ENCODE measurements around the gene LRIG1.
A peak's percentile ranks its signal among the peaks of the same experiment; 100 is the strongest.

LRIG1 gene

GRCh38 chr3:66466606-66467270, 34.1 kb downstream of the LRIG1 start:
- no peaks in the 10 kb centered on the region for H3K9me3 ChIP-seq
- H3K27me3 ChIP-seq = no peaks in the 10 kb centered on the region
- peaks cover 42 to 55% of the 10 kb centered on the region in 2 experiments for H3K4me1 ChIP-seq (ENCODE audit: control insufficient read depth in 1 of 2, insufficient read depth in 1 of 2, low read depth in 1 of 2, low read length in 1 of 2)
- no peaks in the 10 kb centered on the region for H3K36me3 ChIP-seq
- no peak overlapping the region for H3K4me3 ChIP-seq (ENCODE audit: low read depth in 1 of 2, low read length in 1 of 2)
- H3K27ac ChIP-seq = no peak overlapping the region
- no peak for TF ChIP-seq CTCF (IDR thresholded peaks at IDR 0.05)

GRCh38 chr3:66465587-66465986, 35.2 kb downstream of the LRIG1 start:
- Histone ChIP-seq H3K9me3 (no peaks in the 10 kb centered on the region), H3K4me3 (ENCODE audit: low read depth in 1 of 2, low read length in 1 of 2) (no peak overlapping the region), H3K36me3 (no peaks in the 10 kb centered on the region), H3K4me1 (ENCODE audit: control insufficient read depth in 1 of 2, insufficient read depth in 1 of 2, low read depth in 1 of 2, low read length in 1 of 2) (peaks cover 42 to 53% of the 10 kb centered on the region in 2 experiments), H3K27me3 (no peaks in the 10 kb centered on the region), H3K27ac (peak overlapping the region; percentile 71)
- no peak for TF ChIP-seq CTCF (IDR thresholded peaks at IDR 0.05)

- no peak for TF ChIP-seq CTCF (IDR thresholded peaks at IDR 0.05)
- Histone ChIP-seq H3K27me3 (no peaks in the 10 kb centered on the region), H3K4me1 (ENCODE audit: control insufficient read depth in 1 of 2, insufficient read depth in 1 of 2, low read depth in 1 of 2, low read length in 1 of 2) (peaks cover 42 to 53% of the 10 kb centered on the region in 2 experiments), H3K4me3 (ENCODE audit: low read depth in 1 of 2, low read length in 1 of 2) (no peak overlapping the region), H3K27ac (peak overlapping the region; percentile 71), H3K9me3 (no peaks in the 10 kb centered on the region), H3K36me3 (no peaks in the 10 kb centered on the region)
Measured at GRCh38 chr3:66465034-66465433, 35.8 kb downstream of the LRIG1 start.

GRCh38 chr3:66464512-66464894, 36.3 kb downstream of the LRIG1 start:
- no peak for TF ChIP-seq CTCF (IDR thresholded peaks at IDR 0.05)
- H3K27ac ChIP-seq = peak overlapping the region; percentile 71
- H3K9me3 ChIP-seq = no peaks in the 10 kb centered on the region
- no peaks in the 10 kb centered on the region for H3K36me3 ChIP-seq
- peaks cover 42 to 53% of the 10 kb centered on the region in 2 experiments for H3K4me1 ChIP-seq (ENCODE audit: control insufficient read depth in 1 of 2, insufficient read depth in 1 of 2, low read depth in 1 of 2, low read length in 1 of 2)
- no peaks in the 10 kb centered on the region for H3K27me3 ChIP-seq
- no peak overlapping the region for H3K4me3 ChIP-seq (ENCODE audit: low read depth in 1 of 2, low read length in 1 of 2)

- peak overlapping the region; percentile 71 for H3K27ac ChIP-seq
- H3K9me3 ChIP-seq = no peaks in the 10 kb centered on the region
- no peaks in the 10 kb centered on the region for H3K36me3 ChIP-seq
- H3K4me3 ChIP-seq (ENCODE audit: low read depth in 1 of 2, low read length in 1 of 2) = no peak overlapping the region
- H3K4me1 ChIP-seq (ENCODE audit: control insufficient read depth in 1 of 2, insufficient read depth in 1 of 2, low read depth in 1 of 2, low read length in 1 of 2) = peaks cover 42 to 52% of the 10 kb centered on the region in 2 experiments
- no peak for TF ChIP-seq CTCF (IDR thresholded peaks at IDR 0.05)
- H3K27me3 ChIP-seq = no peaks in the 10 kb centered on the region
Measured at GRCh38 chr3:66463730-66464511, 36.9 kb downstream of the LRIG1 start.

Measured in neutrophil (primary cell).